SK-N-SH treated with all-trans-retinoic acid at 6 μM for 48 hours (cell line): Measurements from ENCODE around the gene CPAMD8.

ENCODE experiments used
- ATAC-seq: fragments of 200-7000 bp; cut with Tn5 transposase; 3 replicates; pipeline ENCODE4 v1.9.1; 2020; ENCODE audit warnings: mild to moderate bottlenecking, moderate library complexity
- ARNTL ChIP-seq: fragments of 450-650 bp; formaldehyde crosslinking; IDR thresholded peaks from 2 replicates; pipeline ENCODE4 v1.5.0; 2020; ENCODE audit warnings: low read depth, mild to moderate bottlenecking, moderate library complexity, borderline replicate concordance
- BACH2 ChIP-seq: fragments of 250-450 bp; sonication (Bioruptor Pico); IDR thresholded peaks from 2 replicates; pipeline ENCODE4 v1.9.0; 2021; ENCODE audit warnings: mild to moderate bottlenecking, borderline replicate concordance
- CSDC2 ChIP-seq: fragments of 250-450 bp; sonication (Bioruptor Pico); IDR thresholded peaks from 2 replicates; pipeline ENCODE4 v1.5.0; 2020; ENCODE audit warnings: mild to moderate bottlenecking, moderate library complexity
- CSRNP3 ChIP-seq: fragments of 250-450 bp; sonication (Bioruptor Pico); IDR thresholded peaks from 2 replicates; pipeline ENCODE4 v1.5.1; 2021; ENCODE audit warnings: mild to moderate bottlenecking, moderate library complexity
- ESRRG ChIP-seq: fragments of 250-450 bp; sonication (Bioruptor Pico); IDR thresholded peaks from 2 replicates; pipeline ENCODE4 v1.6.1; 2021; ENCODE audit warnings: mild to moderate bottlenecking
- GLIS3 ChIP-seq: fragments of 250-450 bp; sonication (Bioruptor Pico); IDR thresholded peaks from 2 replicates; pipeline ENCODE4 v1.5.0; 2020; ENCODE audit warnings: mild to moderate bottlenecking, moderate library complexity
- ISL1 ChIP-seq: fragments of 250-450 bp; sonication (Bioruptor Pico); IDR thresholded peaks from 2 replicates; pipeline ENCODE4 v2.1.2; 2022; ENCODE audit warnings: mild to moderate bottlenecking, moderate library complexity
- OSR1 ChIP-seq: fragments of 250-450 bp; sonication (Bioruptor Pico); IDR thresholded peaks from 2 replicates; pipeline ENCODE4 v1.8.0; 2022; ENCODE audit warnings: moderate library complexity, mild to moderate bottlenecking, inconsistent platforms
- PATZ1 ChIP-seq: fragments of 250-450 bp; sonication (Bioruptor Pico); IDR thresholded peaks from 2 replicates; pipeline ENCODE4 v1.8.0; 2020; ENCODE audit warnings: mild to moderate bottlenecking, moderate library complexity, borderline replicate concordance
- POU6F1 ChIP-seq: fragments of 250-450 bp; sonication (Bioruptor Pico); IDR thresholded peaks from 2 replicates; pipeline ENCODE4 v1.8.0; 2021; ENCODE audit warnings: low read depth, mild to moderate bottlenecking, moderate library complexity, borderline replicate concordance
- PPARA ChIP-seq: fragments of 250-450 bp; sonication (Bioruptor Pico); IDR thresholded peaks from 2 replicates; pipeline ENCODE4 v1.5.0; 2020; ENCODE audit warnings: mild to moderate bottlenecking, borderline replicate concordance
- SNAI2 ChIP-seq: fragments of 250-450 bp; sonication (Bioruptor Pico); IDR thresholded peaks from 2 replicates; pipeline ENCODE4 v1.5.0; 2020; ENCODE audit warnings: mild to moderate bottlenecking, moderate library complexity
- TCF4 ChIP-seq: fragments of 250-450 bp; sonication (Bioruptor Pico); IDR thresholded peaks from 2 replicates; pipeline ENCODE4 v1.8.0; 2021; ENCODE audit warnings: mild to moderate bottlenecking, moderate library complexity, borderline replicate concordance
- TOX ChIP-seq: fragments of 250-450 bp; sonication (Bioruptor Pico); IDR thresholded peaks from 2 replicates; pipeline ENCODE4 v1.8.0; 2021; ENCODE audit warnings: mild to moderate bottlenecking, moderate library complexity, borderline replicate concordance
- ZC3H10 ChIP-seq: fragments of 250-450 bp; sonication (Bioruptor Pico); IDR thresholded peaks from 2 replicates; pipeline ENCODE4 v1.5.1; 2021; ENCODE audit warnings: mild to moderate bottlenecking, moderate library complexity
- ZFP3 ChIP-seq: fragments of 250-450 bp; sonication (Bioruptor Pico); IDR thresholded peaks from 2 replicates; pipeline ENCODE4 v1.5.0; 2020; ENCODE audit warnings: mild to moderate bottlenecking, moderate library complexity
- ZFP30 ChIP-seq: fragments of 450-650 bp; formaldehyde crosslinking; IDR thresholded peaks from 2 replicates; pipeline ENCODE4 v1.5.0; 2022; ENCODE audit warnings: mild to moderate bottlenecking, moderate library complexity
- ZNF565 ChIP-seq: fragments of 450-650 bp; formaldehyde crosslinking; conservative IDR thresholded peaks from 2 replicates; pipeline ENCODE4 v1.5.0; 2020; ENCODE audit warnings: low read depth, mild to moderate bottlenecking, moderate library complexity
- ZNF70 ChIP-seq: fragments of 450-650 bp; formaldehyde crosslinking; IDR thresholded peaks from 2 replicates; pipeline ENCODE4 v1.5.0; 2020; ENCODE audit warnings: mild to moderate bottlenecking, moderate library complexity
- ZNF8 ChIP-seq: fragments of 450-650 bp; formaldehyde crosslinking; IDR thresholded peaks from 2 replicates; pipeline ENCODE4 v1.5.0; 2020; ENCODE audit warnings: mild to moderate bottlenecking, moderate library complexity

CPAMD8 gene

GRCh38 chr19:16911046-16911445, 115.6 kb downstream of the CPAMD8 start:
- ATAC-seq, result no peak
- TF ChIP-seq GLIS3 (CRISPR knock-in tag), result no peak
- no peak for TF ChIP-seq ZFP3
- no peak for TF ChIP-seq ZC3H10 (CRISPR knock-in tag)
- no peak for TF ChIP-seq ZFP30
- TF ChIP-seq TCF4 (CRISPR knock-in tag), result no peak
- no peak for TF ChIP-seq CSRNP3 (CRISPR knock-in tag)
- TF ChIP-seq PPARA (CRISPR knock-in tag), result no peak

GRCh38 chr19:16908759-16909158, 117.9 kb downstream of the CPAMD8 start:
- TF ChIP-seq GLIS3 (CRISPR knock-in tag) (no peak), OSR1 (CRISPR knock-in tag) (no peak), ESRRG (no peak), BACH2 (CRISPR knock-in tag) (no peak)
- ATAC-seq, result no peak

- TF ChIP-seq PPARA (CRISPR knock-in tag) (no peak), CSRNP3 (CRISPR knock-in tag) (no peak), GLIS3 (CRISPR knock-in tag) (no peak), ISL1 (no peak), ESRRG (no peak)
- no peak for ATAC-seq
Measured at GRCh38 chr19:16904599-16904998, 122.0 kb downstream of the CPAMD8 start.

GRCh38 chr19:16903347-16903746, 123.3 kb downstream of the CPAMD8 start:
- ATAC-seq, result no peak
- no peak for TF ChIP-seq ARNTL (CRISPR knock-in tag)
- TF ChIP-seq PATZ1, result no peak
- TF ChIP-seq ZNF565 (CRISPR knock-in tag), result no peak
- TF ChIP-seq ISL1, result no peak

GRCh38 chr19:16902545-16902944, 124.1 kb downstream of the CPAMD8 start:
- no peak for ATAC-seq
- TF ChIP-seq TCF4 (CRISPR knock-in tag), result no peak
- TF ChIP-seq PPARA (CRISPR knock-in tag), result no peak
- no peak for TF ChIP-seq ESRRG
- no peak for TF ChIP-seq TOX (CRISPR knock-in tag)
- TF ChIP-seq POU6F1, result no peak
- TF ChIP-seq OSR1 (CRISPR knock-in tag), result no peak
- no peak for TF ChIP-seq ZC3H10 (CRISPR knock-in tag)
- TF ChIP-seq ISL1, result no peak
- TF ChIP-seq ZFP30, result no peak
- no peak for TF ChIP-seq ARNTL (CRISPR knock-in tag)
- TF ChIP-seq ZNF8 (CRISPR knock-in tag), result no peak

- ATAC-seq, result no peak
- TF ChIP-seq CSDC2 (CRISPR knock-in tag) (no peak), ZNF565 (CRISPR knock-in tag) (no peak), ZNF70 (CRISPR knock-in tag) (no peak), SNAI2 (CRISPR knock-in tag) (no peak), TCF4 (CRISPR knock-in tag) (no peak)
Measured at GRCh38 chr19:16901491-16902175, 125.0 kb downstream of the CPAMD8 start.
